Cardiac fibroblast (primary cell): ENCODE measurements around the gene NUAK2.

ENCODE experiments used
- DNase-seq, 2 donors: peaks; one replicate each; pipeline versions ENCODE4 v3.0.0 to v3.0.0-alpha.2; 2010; ENCODE audit warnings: low read depth in 2 of 2
- H3K4me3 ChIP-seq, 2 donors: replicated peaks in 1 of 2; 1 replicate in 1 of 2; 2 replicates in 1 of 2; pipeline ENCODE4 v1.5.1; 2011; ENCODE audit warnings: low read depth in 2 of 2, low read length in 2 of 2, mild to moderate bottlenecking in 2 of 2, moderate library complexity in 1 of 2
- CTCF ChIP-seq: IDR thresholded peaks from one replicate; pipeline ENCODE4 v1.5.1; 2011; ENCODE audit warnings: low read depth, mild to moderate bottlenecking, low read length, inconsistent platforms

Gene NUAK2

DNA sequence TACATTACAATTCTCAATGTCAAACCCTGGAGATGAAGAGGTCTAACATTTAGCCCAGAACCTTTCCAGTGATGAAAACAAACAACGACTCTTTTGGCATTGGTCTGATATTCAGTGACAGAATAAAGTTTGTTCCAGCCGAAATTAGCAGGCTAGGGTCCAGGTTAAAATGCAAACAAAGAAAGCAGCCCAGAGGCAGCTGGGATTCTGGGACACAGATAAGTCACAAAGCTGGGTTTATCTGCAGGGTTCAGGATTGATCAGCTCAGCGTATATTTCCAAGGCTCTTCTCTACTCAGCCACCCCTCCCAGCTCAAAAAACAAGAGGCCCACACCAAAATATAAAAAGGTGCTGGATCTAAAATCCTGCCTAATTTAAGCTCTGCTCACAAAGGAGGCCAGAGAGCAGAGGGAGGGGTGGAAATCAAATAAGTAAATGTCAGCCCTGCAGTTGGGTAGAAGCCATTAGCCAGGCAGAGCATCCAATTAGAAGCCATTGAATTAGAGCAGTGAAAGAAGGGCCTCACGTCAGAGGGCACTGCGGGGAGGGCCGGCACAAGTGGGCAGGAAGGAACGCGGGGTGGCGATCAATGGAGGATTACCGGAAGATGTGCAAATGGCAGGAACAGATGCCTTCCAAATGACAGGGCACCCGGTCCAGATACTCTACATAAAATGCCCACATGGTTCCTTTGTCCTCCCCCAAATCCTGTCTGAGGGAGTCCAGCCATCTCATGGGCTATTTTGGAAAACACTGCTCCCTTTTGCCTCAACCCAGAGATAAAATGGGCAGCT is 38.4 kb upstream of the NUAK2 start:
- no peak for DNase-seq
- H3K4me3 ChIP-seq: no peak overlapping the region
- TF ChIP-seq CTCF: no peak

GRCh38 chr1:205358579-205358978 is 37.0 kb upstream of the NUAK2 start:
- TF ChIP-seq CTCF: no peak
- H3K4me3 ChIP-seq: no peak overlapping the region
- no peak for DNase-seq

- no peak for TF ChIP-seq CTCF
- no peak overlapping the region for H3K4me3 ChIP-seq
- DNase-seq: no peak
Observed at GRCh38 chr1:205357567-205357966, 36.0 kb upstream of the NUAK2 start.

GRCh38 chr1:205356440-205357139 is 35.0 kb upstream of the NUAK2 start, which contains the start of gene KLHDC8A:
KLHDC8A (minus strand) TSS chr1:205356922; CDS start chr1:205343604, 13,318 bp downstream.
- peak in 1 of 2 donors; percentile 54 for DNase-seq
- no peak for TF ChIP-seq CTCF
- H3K4me3 ChIP-seq: no peak within 1 kb of the TSS

GRCh38 chr1:205355075-205355453 is 33.5 kb upstream of the NUAK2 start:
- peak; percentile 37 to 82 for DNase-seq
- no peak for TF ChIP-seq CTCF
- H3K4me3 ChIP-seq: no peak overlapping the region

DNA sequence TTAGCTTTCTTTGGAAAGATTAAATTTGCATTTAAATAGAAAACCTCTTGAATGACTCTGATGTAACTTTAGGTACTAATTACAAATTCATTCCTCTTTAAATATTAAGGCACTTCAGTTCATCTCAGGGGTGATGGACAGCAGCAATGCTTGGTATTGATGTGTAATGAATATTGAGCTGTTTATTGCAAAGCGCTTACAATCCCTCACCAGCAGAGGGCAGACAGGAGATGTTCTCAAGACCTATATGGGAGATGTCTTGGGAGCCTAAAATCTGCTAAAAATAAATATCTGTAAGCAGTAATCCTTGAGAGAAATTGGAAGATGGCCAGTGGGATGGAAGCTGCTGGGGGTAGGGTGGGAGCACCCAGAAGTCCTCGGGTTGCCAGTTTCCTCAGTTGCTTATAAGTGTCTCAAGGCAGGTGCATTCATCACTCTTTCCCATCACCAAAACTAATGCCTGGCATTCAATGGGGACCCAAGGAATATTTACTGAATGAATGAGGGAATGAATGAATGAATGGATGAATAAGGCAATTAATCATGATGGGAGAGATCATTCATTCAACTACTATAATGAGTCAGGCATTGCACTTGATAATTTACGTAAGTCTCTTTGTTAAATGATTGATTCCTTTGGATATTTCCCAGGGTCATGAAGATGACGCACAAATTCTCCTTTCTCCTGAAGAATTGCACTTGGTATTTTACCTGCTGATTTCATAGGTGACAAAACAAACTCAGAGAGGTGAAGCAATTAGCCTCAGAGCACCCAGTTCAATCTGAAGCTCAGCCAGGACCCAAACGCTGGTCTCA is 32.9 kb upstream of the NUAK2 start:
- no peak overlapping the region for H3K4me3 ChIP-seq
- peak; percentile 90 for TF ChIP-seq CTCF
- peak; percentile 86 for DNase-seq
